SHP77 (cell line): ENCODE results near the gene CUX1.

Experiments used
- DNase-seq, 2 experiments: peaks; one replicate each; lab custom pipeline; 2025; lab: John Stamatoyannopoulos, UW

Gene CUX1

GRCh38 chr7:101956130-101956529 is 138.7 kb downstream of the CUX1 start:
- DNase-seq = no peak

- no peak for DNase-seq
These were observed 140.5 kb downstream of the CUX1 start for GRCh38 chr7:101957744-101958525.

GRCh38 chr7:101959342-101959741 is 141.9 kb downstream of the CUX1 start:
- DNase-seq = no peak

- DNase-seq = no peak
These were observed 142.4 kb downstream of the CUX1 start for GRCh38 chr7:101959829-101960228.

- no peak for DNase-seq
These were observed 142.9 kb downstream of the CUX1 start for GRCh38 chr7:101960323-101960722.

- DNase-seq = no peak
These were observed 143.7 kb downstream of the CUX1 start for GRCh38 chr7:101960985-101961708.

- no peak for DNase-seq
These were observed 144.4 kb downstream of the CUX1 start for GRCh38 chr7:101961811-101962210.

GRCh38 chr7:101963693-101964092 is 146.3 kb downstream of the CUX1 start:
- no peak for DNase-seq

- DNase-seq = no peak
These were observed 147.4 kb downstream of the CUX1 start for GRCh38 chr7:101964680-101965452.

GRCh38 chr7:101968720-101969466 is 151.5 kb downstream of the CUX1 start:
- no peak for DNase-seq

GRCh38 chr7:101969997-101970585 is 152.7 kb downstream of the CUX1 start:
- DNase-seq = no peak

GRCh38 chr7:101970801-101971200 is 153.4 kb downstream of the CUX1 start:
- DNase-seq = no peak

GRCh38 chr7:101971457-101971856 is 154.0 kb downstream of the CUX1 start:
- DNase-seq = no peak

- DNase-seq = no peak
These were observed 155.2 kb downstream of the CUX1 start for GRCh38 chr7:101972627-101973026.

- DNase-seq = no peak
These were observed 155.7 kb downstream of the CUX1 start for GRCh38 chr7:101973130-101973529.

- DNase-seq = no peak
These were observed 157.0 kb downstream of the CUX1 start for GRCh38 chr7:101974393-101974792.

- DNase-seq = no peak
These were observed 157.6 kb downstream of the CUX1 start for GRCh38 chr7:101975046-101975445.

- DNase-seq = no peak
These were observed 159.0 kb downstream of the CUX1 start for GRCh38 chr7:101976411-101976810.

GRCh38 chr7:101977249-101977648 is 159.8 kb downstream of the CUX1 start:
- DNase-seq = no peak

- no peak for DNase-seq
These were observed 161.3 kb downstream of the CUX1 start for GRCh38 chr7:101978683-101979082.

GRCh38 chr7:101983147-101983811 is 165.9 kb downstream of the CUX1 start:
- DNase-seq = no peak
